DND-41 (cell line): ENCODE measurements around the gene CLDN9.

ENCODE experiments used
- ATAC-seq: fragments of 200-7000 bp; cut with Tn5 transposase; 3 replicates; pipeline ENCODE4 v1.9.1; 2021; ENCODE audit warnings: low read depth; ENCODE audit not compliant: insufficient read depth
- DNase-seq: peaks from one replicate; pipeline ENCODE4 v3.0.0-alpha.2; 2020
- H2AFZ ChIP-seq: 2 replicates; pipeline ENCODE4 v1.6.0; 2012; ENCODE audit warnings: low read depth, low read length
- H3K27ac ChIP-seq: 2 replicates; pipeline ENCODE4 v1.5.1; 2012; ENCODE audit warnings: low read length, inconsistent platforms
- H3K27me3 ChIP-seq: fragments of 200-600 bp; sonication (generic); 2 replicates; pipeline ENCODE4 v1.6.0; 2012; ENCODE audit warnings: low read length, mild to moderate bottlenecking, inconsistent platforms; ENCODE audit not compliant: insufficient read depth, poor library complexity
- H3K36me3 ChIP-seq: 2 replicates; pipeline ENCODE4 v1.5.1; 2012; ENCODE audit warnings: low read length, inconsistent platforms; ENCODE audit not compliant: insufficient read depth
- H3K4me1 ChIP-seq: 2 replicates; pipeline ENCODE4 v1.5.1; 2012; ENCODE audit warnings: mild to moderate bottlenecking, low read length; ENCODE audit not compliant: insufficient read depth
- H3K4me2 ChIP-seq: 2 replicates; pipeline ENCODE4 v1.6.0; 2012; ENCODE audit warnings: mild to moderate bottlenecking, moderate library complexity, low read length, inconsistent platforms; ENCODE audit not compliant: insufficient read depth
- H3K4me3 ChIP-seq, 2 experiments: fragments of 200-600 bp in 1 of 2; shearing (Covaris generic) in 1 of 2; 2 replicates each; pipeline ENCODE4 v1.5.1; 2012 to 2016; ENCODE audit warnings: inconsistent platforms in 2 of 2, low read length in 2 of 2, mild to moderate bottlenecking in 2 of 2, low read depth in 1 of 2, moderate library complexity in 1 of 2
- H3K79me2 ChIP-seq: 2 replicates; pipeline ENCODE4 v1.6.0; 2012; ENCODE audit warnings: low read length, inconsistent platforms; ENCODE audit not compliant: insufficient read depth
- H3K9ac ChIP-seq: 2 replicates; pipeline ENCODE4 v1.6.0; 2012; ENCODE audit warnings: low read depth, mild to moderate bottlenecking, inconsistent platforms, low read length, moderate library complexity
- H3K9me3 ChIP-seq: 2 replicates; pipeline ENCODE4 v1.5.1; 2012; ENCODE audit warnings: low read length, moderate library complexity, mild to moderate bottlenecking, inconsistent platforms; ENCODE audit not compliant: insufficient read depth, severe bottlenecking
- H4K20me1 ChIP-seq: 2 replicates; pipeline ENCODE4 v1.6.0; 2012; ENCODE audit warnings: low read length; ENCODE audit not compliant: insufficient read depth
- EZH2 ChIP-seq: IDR thresholded peaks from 3 replicates; pipeline ENCODE4 v1.6.1; 2012; ENCODE audit warnings: borderline replicate concordance, low read depth, mild to moderate bottlenecking, moderate library complexity, low read length, inconsistent platforms; ENCODE audit not compliant: severe bottlenecking
- TF ChIP-seq, protein P1 (sequence below): IDR thresholded peaks from 2 replicates; pipeline ENCODE4 v1.5.1; 2012; ENCODE audit warnings: borderline replicate concordance, low read length, moderate library complexity, mild to moderate bottlenecking; ENCODE audit not compliant: poor library complexity, severe bottlenecking; ENCODE audit errors: extremely low read depth

CLDN9 gene

DNA sequence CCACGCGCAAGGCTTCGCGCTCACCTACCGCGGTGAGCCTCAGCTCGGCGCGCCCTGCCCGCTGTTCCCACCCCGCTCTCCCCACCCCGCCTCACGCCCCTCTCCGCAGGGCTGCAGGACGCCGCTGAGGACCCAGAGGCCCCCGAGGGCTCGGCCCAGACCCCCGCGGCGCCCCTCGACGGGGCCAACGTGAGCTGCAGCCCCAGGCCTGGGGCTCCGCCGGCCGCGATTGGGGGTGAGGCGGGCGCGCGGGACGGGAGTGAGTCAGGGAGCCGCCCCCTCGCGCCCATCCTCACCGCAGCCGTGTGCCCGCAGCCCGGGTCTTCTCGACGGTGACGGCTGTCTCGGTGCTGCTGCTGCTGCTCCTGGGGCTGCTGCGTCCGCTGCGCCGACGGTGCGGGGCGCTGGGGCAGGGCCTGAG lies 45.5 kb upstream of the CLDN9 start:
- Histone ChIP-seq H3K4me2 (no peak overlapping the region), H3K79me2 (peaks cover 32% of the 10 kb centered on the region), H3K27ac (no peak overlapping the region), H3K9me3 (no peaks in the 10 kb centered on the region), H3K4me3 (no peak overlapping the region), H3K4me1 (peaks cover 45% of the 10 kb centered on the region), H4K20me1 (peaks cover 29% of the 10 kb centered on the region), H2AFZ (no peak overlapping the region), H3K27me3 (peaks cover 24% of the 10 kb centered on the region), H3K9ac (no peak overlapping the region), H3K36me3 (peaks cover 19% of the 10 kb centered on the region)
- TF ChIP-seq EZH2: no peak
- TF ChIP-seq, protein P1, sequence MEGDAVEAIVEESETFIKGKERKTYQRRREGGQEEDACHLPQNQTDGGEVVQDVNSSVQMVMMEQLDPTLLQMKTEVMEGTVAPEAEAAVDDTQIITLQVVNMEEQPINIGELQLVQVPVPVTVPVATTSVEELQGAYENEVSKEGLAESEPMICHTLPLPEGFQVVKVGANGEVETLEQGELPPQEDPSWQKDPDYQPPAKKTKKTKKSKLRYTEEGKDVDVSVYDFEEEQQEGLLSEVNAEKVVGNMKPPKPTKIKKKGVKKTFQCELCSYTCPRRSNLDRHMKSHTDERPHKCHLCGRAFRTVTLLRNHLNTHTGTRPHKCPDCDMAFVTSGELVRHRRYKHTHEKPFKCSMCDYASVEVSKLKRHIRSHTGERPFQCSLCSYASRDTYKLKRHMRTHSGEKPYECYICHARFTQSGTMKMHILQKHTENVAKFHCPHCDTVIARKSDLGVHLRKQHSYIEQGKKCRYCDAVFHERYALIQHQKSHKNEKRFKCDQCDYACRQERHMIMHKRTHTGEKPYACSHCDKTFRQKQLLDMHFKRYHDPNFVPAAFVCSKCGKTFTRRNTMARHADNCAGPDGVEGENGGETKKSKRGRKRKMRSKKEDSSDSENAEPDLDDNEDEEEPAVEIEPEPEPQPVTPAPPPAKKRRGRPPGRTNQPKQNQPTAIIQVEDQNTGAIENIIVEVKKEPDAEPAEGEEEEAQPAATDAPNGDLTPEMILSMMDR: no peak
- no peak for ATAC-seq
- no peak for DNase-seq

DNA sequence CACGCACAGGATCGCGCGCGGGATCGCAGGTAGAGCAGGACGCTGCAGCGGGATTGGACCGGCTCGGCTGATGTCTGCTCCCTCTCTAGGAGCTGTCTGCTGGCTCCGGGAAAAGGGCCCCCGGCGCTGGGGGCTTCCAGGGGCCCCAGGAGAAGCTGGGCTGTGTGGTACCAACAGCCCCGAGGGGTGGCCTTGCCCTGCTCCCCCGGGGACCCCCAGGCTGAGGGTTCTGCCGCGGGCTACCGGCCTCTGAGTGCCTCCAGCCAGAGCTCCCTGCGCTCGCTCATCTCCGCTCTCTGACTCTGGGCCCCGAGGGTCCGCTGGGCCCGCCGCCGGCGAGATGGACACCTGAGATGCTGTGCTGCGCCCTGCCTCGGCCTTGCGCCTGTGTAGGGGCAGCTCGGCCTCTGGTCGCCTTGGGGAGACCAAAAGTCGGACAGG lies 45.0 kb upstream of the CLDN9 start:
- no peak overlapping the region for H3K27ac ChIP-seq
- no peak overlapping the region for H3K9ac ChIP-seq
- no peak for DNase-seq
- ATAC-seq: no peak
- H3K27me3 ChIP-seq: peaks cover 21% of the 10 kb centered on the region
- TF ChIP-seq, protein P1: no peak
- TF ChIP-seq EZH2: no peak
- peaks cover 49% of the 10 kb centered on the region for H3K4me1 ChIP-seq
- H3K36me3 ChIP-seq: peaks cover 24% of the 10 kb centered on the region
- H3K4me3 ChIP-seq: no peak overlapping the region
- peaks cover 29% of the 10 kb centered on the region for H4K20me1 ChIP-seq
- no peaks in the 10 kb centered on the region for H3K9me3 ChIP-seq
- no peak overlapping the region for H3K4me2 ChIP-seq
- H2AFZ ChIP-seq: no peak overlapping the region
- peaks cover 36% of the 10 kb centered on the region for H3K79me2 ChIP-seq

DNA sequence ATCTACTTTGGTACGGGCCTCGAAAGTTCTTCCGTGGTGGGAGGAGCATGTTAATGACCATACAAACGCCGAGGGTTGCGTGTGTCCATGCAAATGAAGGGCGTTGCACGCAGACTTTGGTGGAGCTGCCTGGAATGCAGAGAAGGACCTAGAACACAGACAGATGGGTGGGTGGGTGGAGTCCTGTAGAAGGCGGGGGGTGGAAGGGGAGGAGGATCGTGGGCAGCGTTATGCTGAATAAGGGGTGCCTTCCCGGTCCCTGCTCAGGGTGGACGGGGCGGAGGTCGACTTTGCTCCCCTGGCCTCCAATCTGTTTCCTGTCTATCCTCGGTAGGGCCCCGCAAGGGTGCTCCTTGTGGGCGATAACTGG lies 44.4 kb upstream of the CLDN9 start:
- no peak for DNase-seq
- H2AFZ ChIP-seq: no peak overlapping the region

More for the DNA sequence above, 44.4 kb upstream of the CLDN9 start:
- peak overlapping the region; percentile 96; the same call in 1 of the 2 replicates for H3K9ac ChIP-seq
- H3K27ac ChIP-seq: peak overlapping the region; percentile 75
- ATAC-seq: no peak
- H3K4me1 ChIP-seq: peaks cover 51% of the 10 kb centered on the region
- peaks cover 30% of the 10 kb centered on the region for H3K36me3 ChIP-seq
- no peaks in the 10 kb centered on the region for H3K9me3 ChIP-seq
- peaks cover 40% of the 10 kb centered on the region for H3K79me2 ChIP-seq
- peaks cover 31% of the 10 kb centered on the region for H4K20me1 ChIP-seq
- no peak for TF ChIP-seq EZH2
- TF ChIP-seq, protein P1: no peak
- peaks cover 16% of the 10 kb centered on the region for H3K27me3 ChIP-seq
- peak overlapping the region; percentile 72 to 79; a peak in 3 of 4 replicates for H3K4me3 ChIP-seq
- H3K4me2 ChIP-seq: peak overlapping the region; percentile 97
